Iris pigment epithelial cell (primary cell): ENCODE results near the gene DGKK.
"Not testable (repeated sequence)": the region's sequence is repeated elsewhere in the genome, so short reads cannot be mapped to it uniquely, and the experiment has no call there.

ENCODE experiments used
- DNase-seq: peaks from one replicate; pipeline ENCODE4 v3.0.0-alpha.2; 2011; ENCODE audit warnings: low read depth

Gene DGKK

DNA sequence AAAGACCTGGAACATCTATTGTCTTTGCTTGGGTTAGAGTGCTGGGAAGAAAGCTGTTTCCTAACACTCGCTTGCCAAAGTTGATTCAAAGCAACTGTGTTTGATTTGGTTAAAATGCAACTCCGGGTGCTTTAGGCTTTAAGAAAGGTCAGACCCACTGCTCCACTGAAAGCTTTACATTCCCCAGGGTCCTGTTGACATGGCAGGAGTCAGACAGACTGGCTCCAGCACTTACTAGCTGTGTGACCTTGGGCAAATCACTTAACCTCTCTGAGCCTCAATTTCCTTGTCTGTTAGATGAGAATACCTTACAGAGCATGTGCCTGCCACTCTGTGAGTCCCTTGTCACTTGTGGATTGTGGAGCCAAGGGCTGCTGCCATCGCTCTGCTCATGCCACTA lies 39.0 kb downstream of the DGKK start:
- no peak for DNase-seq

- no peak for DNase-seq
Measured at GRCh38 chrX:50430917-50431575, 39.6 kb downstream of the DGKK start.

DNA sequence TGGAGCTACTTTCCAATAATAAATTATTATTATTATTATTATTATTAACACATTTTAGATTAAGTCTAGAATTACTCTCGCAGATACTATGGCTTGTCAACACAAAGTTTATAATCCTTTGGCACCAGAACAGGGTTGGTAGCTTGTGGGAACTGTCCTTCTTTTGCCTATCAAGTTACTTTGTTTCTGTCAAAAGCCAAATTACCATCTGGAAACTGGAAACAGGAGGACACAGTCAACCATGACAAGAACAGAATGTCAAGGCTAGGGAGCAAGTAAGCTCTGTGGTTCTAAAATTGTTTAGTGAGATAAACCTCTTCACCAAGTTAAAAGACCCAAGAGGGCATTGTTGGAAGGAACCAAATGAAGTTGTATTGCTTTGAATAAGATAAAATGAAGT lies 42.5 kb downstream of the DGKK start:
- DNase-seq = no peak

DNA sequence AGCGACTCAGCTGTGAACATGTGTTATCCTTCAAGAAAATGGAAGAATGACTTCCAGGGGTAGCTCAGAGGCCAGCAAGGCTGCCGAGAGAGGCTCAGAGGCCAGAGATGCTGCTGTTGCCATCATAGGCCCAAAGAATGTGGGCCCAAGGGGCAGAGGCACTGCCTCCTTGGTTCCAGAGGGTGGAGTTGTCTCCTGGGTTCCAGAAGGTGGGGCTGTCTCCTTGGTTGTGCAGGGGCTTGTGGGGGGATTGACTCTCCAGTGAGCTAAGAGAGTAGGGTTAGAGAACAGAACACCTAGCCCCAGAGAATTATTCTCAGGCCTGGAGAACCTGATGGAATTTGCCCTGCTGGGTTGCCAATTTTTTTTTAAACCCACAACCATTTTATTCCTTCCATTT lies 62.6 kb downstream of the DGKK start:
- no peak for DNase-seq

GRCh38 chrX:50403903-50404302 lies 66.7 kb downstream of the DGKK start:
- no peak for DNase-seq

GRCh38 chrX:50402886-50403285 lies 67.7 kb downstream of the DGKK start:
- DNase-seq = no peak

DNA sequence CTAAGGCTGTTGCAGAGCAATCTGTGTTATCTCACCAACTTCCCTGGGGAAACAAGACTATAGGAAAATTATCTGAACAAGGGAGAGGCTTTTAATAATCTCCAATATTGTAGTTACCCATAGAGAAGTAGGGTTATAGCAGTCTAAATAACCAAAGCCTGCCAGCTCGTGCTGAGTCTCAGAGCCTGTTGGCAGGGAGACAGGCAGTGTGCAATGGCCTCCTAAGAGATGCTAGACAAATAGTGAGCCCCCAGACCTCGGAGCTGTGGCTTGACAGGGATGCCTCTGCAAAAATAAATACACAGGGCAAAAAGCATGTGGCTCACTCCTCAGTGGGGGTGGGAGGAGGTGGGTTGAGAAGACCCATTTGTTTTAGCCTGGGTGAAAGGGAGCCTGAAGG lies 76.7 kb downstream of the DGKK start:
- DNase-seq = no peak

DNA sequence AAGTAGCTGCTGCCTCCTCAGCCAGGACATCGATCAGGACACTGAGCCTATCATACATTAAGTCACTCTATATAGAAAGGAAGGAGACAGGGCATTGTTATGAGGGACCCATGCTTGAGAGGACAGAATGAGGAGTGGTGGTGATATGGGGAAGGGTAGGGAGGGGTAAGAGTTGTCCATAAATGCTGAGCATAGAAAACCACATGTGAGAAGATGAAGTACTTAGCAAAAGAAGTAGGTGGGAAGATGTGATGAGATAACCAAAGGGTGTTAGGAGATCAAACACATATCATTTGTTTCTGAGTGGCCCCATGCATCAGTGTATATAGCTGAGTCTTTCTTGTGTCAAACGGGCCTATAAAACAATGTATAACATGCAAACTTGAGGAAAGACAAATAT lies 84.1 kb downstream of the DGKK start:
- no peak for DNase-seq

DNA sequence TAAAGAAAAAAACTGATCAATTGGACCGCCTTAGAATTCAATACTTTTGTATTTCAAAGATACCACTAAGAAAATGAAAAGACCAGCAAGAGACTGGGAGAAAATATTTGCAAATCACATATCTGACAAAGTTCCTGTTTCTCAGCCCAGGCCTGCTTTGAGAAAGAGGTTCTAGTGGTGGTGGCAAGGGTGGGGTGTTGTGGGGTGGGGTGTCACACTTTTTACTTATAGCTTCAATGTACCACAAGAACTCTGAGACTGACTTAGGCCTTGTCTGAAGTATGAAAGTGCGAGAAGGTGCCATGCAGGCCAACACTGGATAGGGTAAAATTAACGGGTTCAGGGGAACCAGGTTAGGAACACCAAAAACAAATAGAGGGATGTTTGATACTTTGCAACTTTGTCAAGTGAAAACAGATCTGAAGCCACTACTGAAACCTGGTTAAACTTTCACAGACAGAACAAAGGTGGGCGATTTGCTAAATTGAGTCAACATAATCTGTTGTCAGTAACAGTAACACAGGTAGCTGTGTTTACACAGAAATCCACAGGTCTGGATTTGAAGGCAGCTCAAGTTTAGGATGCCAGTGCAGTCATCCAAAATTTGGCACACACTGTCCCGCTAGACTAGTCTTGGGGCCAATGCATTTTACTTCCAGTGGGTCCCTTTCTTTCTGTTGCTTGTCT lies 88.8 kb downstream of the DGKK start:
- DNase-seq = no peak

- DNase-seq = no peak
Measured at GRCh38 chrX:50375481-50376267, 95.0 kb downstream of the DGKK start.

- no peak for DNase-seq
Measured at GRCh38 chrX:50372966-50373365, 97.7 kb downstream of the DGKK start.

DNA sequence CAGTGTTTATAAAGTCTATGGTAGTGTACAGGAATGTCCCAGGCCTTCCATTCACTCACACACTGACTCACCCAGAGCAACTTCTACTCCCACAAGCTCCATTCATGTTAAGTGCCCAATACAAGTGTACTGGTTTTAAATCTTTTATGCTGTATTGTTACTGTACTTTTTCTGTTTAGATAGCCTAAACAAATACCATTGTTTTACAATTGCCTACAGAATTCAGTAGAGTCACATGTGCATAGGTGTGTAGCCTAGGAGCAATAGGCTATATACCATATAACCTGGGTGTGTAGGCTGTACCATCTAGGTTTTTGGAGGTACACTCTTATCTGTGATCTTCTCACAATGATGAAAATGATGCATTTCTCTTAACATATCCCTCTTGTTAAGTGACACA lies 126.7 kb downstream of the DGKK start:
- no peak for DNase-seq

DNA sequence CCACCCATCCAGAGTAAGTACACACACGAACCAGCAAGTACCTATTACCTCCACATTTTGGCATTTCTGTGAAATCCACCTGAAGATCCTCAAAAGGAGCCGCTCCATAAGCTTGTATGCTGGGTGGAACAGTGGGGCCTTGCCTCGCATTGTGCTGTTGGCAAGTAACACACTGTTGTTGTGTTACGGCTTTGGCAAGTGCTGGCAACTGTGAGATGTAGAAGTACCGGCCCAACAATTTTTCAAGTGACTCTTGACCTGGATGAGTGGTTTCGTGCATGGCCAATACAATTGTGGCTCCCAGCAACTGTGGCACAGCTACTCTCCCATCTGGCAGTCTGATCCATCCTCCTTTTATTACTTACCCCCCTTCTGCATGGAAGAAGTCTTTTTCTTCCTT lies 137.3 kb downstream of the DGKK start:
- DNase-seq = no peak

DNA sequence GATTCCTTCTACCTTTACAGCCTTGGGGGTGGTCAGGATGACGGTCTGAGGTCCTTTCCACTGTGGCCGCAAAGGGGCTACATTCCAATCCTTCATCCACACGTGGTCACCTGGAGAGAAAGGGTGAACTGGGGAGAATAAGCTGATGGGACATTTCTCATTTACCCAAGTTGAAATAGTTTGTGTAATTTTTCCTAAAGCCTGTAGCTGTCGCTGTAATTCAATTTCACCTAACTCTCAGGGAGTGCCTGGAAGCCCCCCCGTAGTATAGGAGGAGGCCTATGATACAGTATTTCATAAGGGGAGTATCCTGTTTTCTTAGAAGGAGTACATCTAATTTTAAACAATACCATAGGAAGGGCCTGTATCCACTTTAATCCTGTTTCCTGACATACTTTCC lies 138.0 kb downstream of the DGKK start:
- DNase-seq = not testable (repeated sequence)

- no peak for DNase-seq
Measured at GRCh38 chrX:50327235-50327634, 143.4 kb downstream of the DGKK start.
